GM23338 (cell line): ENCODE measurements around the gene ITPR2.

Experiments
- CTCF ChIP-seq, 2 experiments: fragments of 200-600 bp in 1 of 2; sonication (generic) in 1 of 2; conservative IDR thresholded peaks; 2 replicates each; pipeline versions ENCODE4 v1.5.1 to v1.6.1; 2016 to 2017; ENCODE audit warnings: antibody characterized with exemption in 2 of 2, low read depth in 2 of 2, mild to moderate bottlenecking in 2 of 2, moderate library complexity in 1 of 2
- EZH2 ChIP-seq: fragments of 200-600 bp; sonication (generic); IDR thresholded peaks from one replicate; pipeline ENCODE4 v1.8.0; 2017; ENCODE audit warnings: antibody characterized with exemption, mild to moderate bottlenecking, low read depth; ENCODE audit not compliant: unreplicated experiment
- EZH2phosphoT487 ChIP-seq: fragments of 200-600 bp; sonication (generic); IDR thresholded peaks from one replicate; pipeline ENCODE4 v1.8.1; 2018; ENCODE audit warnings: antibody characterized with exemption; ENCODE audit not compliant: unreplicated experiment
- NANOG ChIP-seq: IDR thresholded peaks from 2 replicates; pipeline ENCODE4 v1.6.1; 2016; ENCODE audit warnings: antibody characterized with exemption, borderline replicate concordance
- REST ChIP-seq: IDR thresholded peaks from one replicate; pipeline ENCODE4 v1.6.1; 2018; ENCODE audit warnings: antibody characterized with exemption; ENCODE audit not compliant: unreplicated experiment

GRCh38 chr12:26519462-26519861 is 313.5 kb downstream of the ITPR2 start:
- TF ChIP-seq CTCF (conservative IDR thresholded peaks at IDR 0.05; ENCODE audit: low read depth in 2 of 2), result no peak
- TF ChIP-seq EZH2phosphoT487, result no peak
- TF ChIP-seq REST, result no peak
- TF ChIP-seq EZH2, result no peak
- no peak for TF ChIP-seq NANOG
